ENCODE measurements around the gene ZNF514.
"Not testable (repeated sequence)": the region's sequence is repeated elsewhere in the genome, so short reads cannot be mapped to it uniquely, and the experiment has no call there.

The ZNF514 gene

GRCh38 chr2:95113464-95113863 lies 46.2 kb downstream of the ZNF514 start:
- TF ChIP-seq CTCF (IDR thresholded peaks at IDR 0.05; ENCODE audit: low read depth, low read length, missing control alignments): no peak
- no peak overlapping the region for H3K4me3 ChIP-seq (replicated peaks; ENCODE audit: low read depth, low read length)
- no peak for DNase-seq (ENCODE audit: extremely low read depth, low read depth)

- TF ChIP-seq CTCF (IDR thresholded peaks at IDR 0.05; ENCODE audit: low read depth, low read length, missing control alignments): no peak
- DNase-seq (ENCODE audit: extremely low read depth, low read depth): no peak
- no peak overlapping the region for H3K4me3 ChIP-seq (replicated peaks; ENCODE audit: low read depth, low read length)
Observed at GRCh38 chr2:95110395-95110794, 49.3 kb downstream of the ZNF514 start.

DNA sequence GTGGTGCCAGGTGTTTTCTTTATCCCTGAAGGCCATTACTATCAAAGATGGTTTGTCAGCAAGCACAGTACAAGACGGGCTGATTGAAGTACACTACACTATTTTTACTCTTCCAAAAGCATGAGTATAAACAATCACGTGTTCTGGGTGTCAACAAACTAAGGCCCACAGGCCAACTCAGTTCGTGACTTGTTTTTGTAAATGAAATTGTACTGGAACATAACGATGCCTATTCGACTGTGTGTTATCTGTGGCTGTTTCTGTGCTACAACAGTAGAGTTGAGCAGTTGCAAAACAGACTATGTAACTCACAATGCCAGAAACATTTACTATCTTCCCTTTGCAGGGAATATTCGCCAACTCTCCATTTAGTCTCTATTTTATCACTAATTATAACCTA lies 50.4 kb downstream of the ZNF514 start:
- no peak for TF ChIP-seq CTCF (IDR thresholded peaks at IDR 0.05; ENCODE audit: low read depth, low read length, missing control alignments)
- H3K4me3 ChIP-seq (replicated peaks; ENCODE audit: low read depth, low read length): no peak overlapping the region
- DNase-seq (ENCODE audit: extremely low read depth, low read depth): no peak

GRCh38 chr2:95106081-95106480 lies 53.6 kb downstream of the ZNF514 start:
- TF ChIP-seq CTCF (IDR thresholded peaks at IDR 0.05; ENCODE audit: low read depth, low read length, missing control alignments): no peak
- DNase-seq (ENCODE audit: extremely low read depth, low read depth): no peak
- H3K4me3 ChIP-seq (replicated peaks; ENCODE audit: low read depth, low read length): no peak overlapping the region

- no peak overlapping the region for H3K4me3 ChIP-seq (replicated peaks; ENCODE audit: low read depth, low read length)
- no peak for TF ChIP-seq CTCF (IDR thresholded peaks at IDR 0.05; ENCODE audit: low read depth, low read length, missing control alignments)
- DNase-seq (ENCODE audit: extremely low read depth, low read depth): no peak
Observed at GRCh38 chr2:95104606-95105005, 55.0 kb downstream of the ZNF514 start.

GRCh38 chr2:95099910-95100309 lies 59.7 kb downstream of the ZNF514 start:
- TF ChIP-seq CTCF (IDR thresholded peaks at IDR 0.05; ENCODE audit: low read depth, low read length, missing control alignments): no peak
- no peak overlapping the region for H3K4me3 ChIP-seq (replicated peaks; ENCODE audit: low read depth, low read length)
- DNase-seq (ENCODE audit: extremely low read depth, low read depth): no peak

DNA sequence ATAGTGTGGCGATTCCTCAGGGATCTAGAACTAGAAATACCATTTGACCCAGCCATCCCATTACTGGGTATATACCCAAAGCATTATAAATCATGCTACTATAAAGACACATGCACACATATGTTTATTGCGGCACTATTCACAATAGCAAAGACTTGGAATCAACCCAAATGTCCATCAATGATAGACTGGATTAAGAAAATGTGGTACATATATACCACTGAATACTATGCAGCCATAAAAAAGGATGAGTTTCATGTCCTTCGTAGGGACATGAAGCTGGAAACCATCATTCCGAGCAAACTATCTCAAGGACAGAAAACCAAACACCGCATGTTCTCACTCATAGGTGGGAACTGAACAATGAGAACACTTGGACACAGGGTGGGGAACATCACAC lies 61.4 kb downstream of the ZNF514 start:
- not testable (repeated sequence) for DNase-seq (ENCODE audit: extremely low read depth, low read depth); H3K4me3 ChIP-seq (replicated peaks; ENCODE audit: low read depth, low read length)

Data from HFF-Myc (cell line).